ENCODE data around the gene KRT5.

- TF ChIP-seq, protein P1, sequence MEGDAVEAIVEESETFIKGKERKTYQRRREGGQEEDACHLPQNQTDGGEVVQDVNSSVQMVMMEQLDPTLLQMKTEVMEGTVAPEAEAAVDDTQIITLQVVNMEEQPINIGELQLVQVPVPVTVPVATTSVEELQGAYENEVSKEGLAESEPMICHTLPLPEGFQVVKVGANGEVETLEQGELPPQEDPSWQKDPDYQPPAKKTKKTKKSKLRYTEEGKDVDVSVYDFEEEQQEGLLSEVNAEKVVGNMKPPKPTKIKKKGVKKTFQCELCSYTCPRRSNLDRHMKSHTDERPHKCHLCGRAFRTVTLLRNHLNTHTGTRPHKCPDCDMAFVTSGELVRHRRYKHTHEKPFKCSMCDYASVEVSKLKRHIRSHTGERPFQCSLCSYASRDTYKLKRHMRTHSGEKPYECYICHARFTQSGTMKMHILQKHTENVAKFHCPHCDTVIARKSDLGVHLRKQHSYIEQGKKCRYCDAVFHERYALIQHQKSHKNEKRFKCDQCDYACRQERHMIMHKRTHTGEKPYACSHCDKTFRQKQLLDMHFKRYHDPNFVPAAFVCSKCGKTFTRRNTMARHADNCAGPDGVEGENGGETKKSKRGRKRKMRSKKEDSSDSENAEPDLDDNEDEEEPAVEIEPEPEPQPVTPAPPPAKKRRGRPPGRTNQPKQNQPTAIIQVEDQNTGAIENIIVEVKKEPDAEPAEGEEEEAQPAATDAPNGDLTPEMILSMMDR (conservative IDR thresholded peaks at IDR 0.05; ENCODE audit: low read depth, low read length): no peak
- TF ChIP-seq EZH2 (IDR thresholded peaks at IDR 0.05; ENCODE audit: borderline replicate concordance, low read depth, low read length, poor library complexity, severe bottlenecking): no peak
Observed at GRCh38 chr12:52508211-52508610, 12.0 kb downstream of the KRT5 start.

All from A673 (cell line).